Measurements from ENCODE around the gene USH2A. TPM values are rescaled to one million over a fixed set of nuclear protein-coding genes. Genes with fewer than 3 reads are reported as not detected.

The USH2A gene
- total RNA-seq, 2 donors from 2014 or later: 0.62 to 3.1 TPM

- no peak overlapping the region for H3K27ac ChIP-seq (ENCODE audit: low read depth, low read length)
- H3K4me3 ChIP-seq (ENCODE audit: low read length): no peak overlapping the region
- no peaks in the 10 kb centered on the region for H3K4me1 ChIP-seq (ENCODE audit: control insufficient read depth, insufficient read depth, low read length)
- no peaks in the 10 kb centered on the region for H3K27me3 ChIP-seq (ENCODE audit: control insufficient read depth, insufficient read depth, low read length, poor library complexity, severe bottlenecking)
- no peaks in the 10 kb centered on the region for H3K9me3 Mint-ChIP-seq
- TF ChIP-seq, protein P1, sequence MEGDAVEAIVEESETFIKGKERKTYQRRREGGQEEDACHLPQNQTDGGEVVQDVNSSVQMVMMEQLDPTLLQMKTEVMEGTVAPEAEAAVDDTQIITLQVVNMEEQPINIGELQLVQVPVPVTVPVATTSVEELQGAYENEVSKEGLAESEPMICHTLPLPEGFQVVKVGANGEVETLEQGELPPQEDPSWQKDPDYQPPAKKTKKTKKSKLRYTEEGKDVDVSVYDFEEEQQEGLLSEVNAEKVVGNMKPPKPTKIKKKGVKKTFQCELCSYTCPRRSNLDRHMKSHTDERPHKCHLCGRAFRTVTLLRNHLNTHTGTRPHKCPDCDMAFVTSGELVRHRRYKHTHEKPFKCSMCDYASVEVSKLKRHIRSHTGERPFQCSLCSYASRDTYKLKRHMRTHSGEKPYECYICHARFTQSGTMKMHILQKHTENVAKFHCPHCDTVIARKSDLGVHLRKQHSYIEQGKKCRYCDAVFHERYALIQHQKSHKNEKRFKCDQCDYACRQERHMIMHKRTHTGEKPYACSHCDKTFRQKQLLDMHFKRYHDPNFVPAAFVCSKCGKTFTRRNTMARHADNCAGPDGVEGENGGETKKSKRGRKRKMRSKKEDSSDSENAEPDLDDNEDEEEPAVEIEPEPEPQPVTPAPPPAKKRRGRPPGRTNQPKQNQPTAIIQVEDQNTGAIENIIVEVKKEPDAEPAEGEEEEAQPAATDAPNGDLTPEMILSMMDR (conservative IDR thresholded peaks at IDR 0.05): no peak
- DNase-seq: peak; percentile 70
- H3K36me3 ChIP-seq (ENCODE audit: control insufficient read depth, insufficient read depth, low read length): no peaks in the 10 kb centered on the region
- no peak overlapping the region for H3K4me3 Mint-ChIP-seq
- no peak overlapping the region for H3K9ac ChIP-seq (ENCODE audit: extremely low read depth, low read length, poor library complexity, severe bottlenecking)
- WGBS, 2 experiments (ENCODE audit: insufficient coverage in 1 of 2, insufficient read length in 1 of 2): 76% methylated on average over 5 of the region's 6 CpGs; no CpG with 5 or more reads in 1 of the 2 experiments
- peak overlapping the region; percentile 37 for H3K27ac Mint-ChIP-seq
- H3K9me3 ChIP-seq (ENCODE audit: control insufficient read depth, low read length): no peaks in the 10 kb centered on the region
- no peaks in the 10 kb centered on the region for H3K36me3 Mint-ChIP-seq (ENCODE audit: low read depth)
- H3K27me3 Mint-ChIP-seq (ENCODE audit: insufficient read depth): no peaks in the 10 kb centered on the region
- peaks cover 5% of the 10 kb centered on the region for H3K4me1 Mint-ChIP-seq
These were observed 452.8 kb downstream of the USH2A start for GRCh38 chr1:215970406-215970805.

DNA sequence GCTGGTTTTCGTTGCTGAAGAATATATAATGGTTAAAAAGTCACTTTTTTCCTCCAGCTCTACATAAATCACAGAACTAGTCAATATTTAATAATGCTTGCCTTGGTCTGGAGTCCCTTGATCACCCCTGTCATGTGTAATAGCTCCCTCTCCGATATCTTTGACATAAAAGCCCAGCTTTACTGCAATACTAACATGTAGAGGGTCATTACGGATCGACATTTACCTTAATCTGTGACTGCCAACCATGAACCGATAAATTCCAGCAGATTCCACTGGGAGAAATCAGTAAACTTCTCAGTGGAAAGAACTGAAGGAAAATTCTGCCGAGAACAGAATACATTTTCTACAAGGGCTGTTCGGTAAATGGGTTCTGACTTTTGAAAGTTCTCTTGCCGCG lies 459.6 kb downstream of the USH2A start:
- Histone ChIP-seq H3K9ac (ENCODE audit: extremely low read depth, low read length, poor library complexity, severe bottlenecking) (no peak overlapping the region), H3K36me3 (ENCODE audit: control insufficient read depth, insufficient read depth, low read length) (no peaks in the 10 kb centered on the region), H3K4me3 (ENCODE audit: low read length) (no peak overlapping the region), H3K27ac (ENCODE audit: low read depth, low read length) (no peak overlapping the region), H3K4me1 (ENCODE audit: control insufficient read depth, insufficient read depth, low read length) (no peaks in the 10 kb centered on the region), H3K9me3 (ENCODE audit: control insufficient read depth, low read length) (no peaks in the 10 kb centered on the region), H3K27me3 (ENCODE audit: control insufficient read depth, insufficient read depth, low read length, poor library complexity, severe bottlenecking) (no peaks in the 10 kb centered on the region)
- H3K36me3 Mint-ChIP-seq (ENCODE audit: low read depth): no peaks in the 10 kb centered on the region
- DNase-seq: no peak
- H3K4me3 Mint-ChIP-seq: no peak overlapping the region
- H3K27me3 Mint-ChIP-seq (ENCODE audit: insufficient read depth): no peaks in the 10 kb centered on the region
- WGBS, 2 experiments (ENCODE audit: insufficient coverage in 1 of 2, insufficient read length in 1 of 2): 94 to 95% methylated on average over 8 to 9 of the region's 9 CpGs
- no peaks in the 10 kb centered on the region for H3K9me3 Mint-ChIP-seq
- no peak overlapping the region for H3K27ac Mint-ChIP-seq
- peaks cover 2% of the 10 kb centered on the region for H3K4me1 Mint-ChIP-seq
- TF ChIP-seq, protein P1 (conservative IDR thresholded peaks at IDR 0.05): no peak

- H3K27ac ChIP-seq (ENCODE audit: low read depth, low read length): no peak overlapping the region
- H3K4me3 Mint-ChIP-seq: no peak overlapping the region
These were observed 460.2 kb downstream of the USH2A start for GRCh38 chr1:215963040-215963439.

More at GRCh38 chr1:215963040-215963439, 460.2 kb downstream of the USH2A start:
- no peak for DNase-seq
- H3K36me3 ChIP-seq (ENCODE audit: control insufficient read depth, insufficient read depth, low read length): no peaks in the 10 kb centered on the region
- H3K9ac ChIP-seq (ENCODE audit: extremely low read depth, low read length, poor library complexity, severe bottlenecking): no peak overlapping the region
- TF ChIP-seq, protein P1 (conservative IDR thresholded peaks at IDR 0.05): no peak
- H3K27me3 ChIP-seq (ENCODE audit: control insufficient read depth, insufficient read depth, low read length, poor library complexity, severe bottlenecking): no peaks in the 10 kb centered on the region
- H3K4me3 ChIP-seq (ENCODE audit: low read length): no peak overlapping the region
- no peaks in the 10 kb centered on the region for H3K9me3 ChIP-seq (ENCODE audit: control insufficient read depth, low read length)
- no peak overlapping the region for H3K27ac Mint-ChIP-seq
- H3K9me3 Mint-ChIP-seq: no peaks in the 10 kb centered on the region
- 80 to 100% methylated on average over 1 of the region's 1 CpG for WGBS, 2 experiments (ENCODE audit: insufficient coverage in 1 of 2, insufficient read length in 1 of 2)
- H3K4me1 Mint-ChIP-seq: peaks cover 5% of the 10 kb centered on the region
- no peaks in the 10 kb centered on the region for H3K27me3 Mint-ChIP-seq (ENCODE audit: insufficient read depth)
- H3K4me1 ChIP-seq (ENCODE audit: control insufficient read depth, insufficient read depth, low read length): no peaks in the 10 kb centered on the region
- no peaks in the 10 kb centered on the region for H3K36me3 Mint-ChIP-seq (ENCODE audit: low read depth)

All from endodermal cell (in vitro differentiated cells).